HepG2 (cell line): ENCODE measurements around the gene LOX. TPM values are rescaled to one million over a fixed set of nuclear protein-coding genes. Genes with fewer than 3 reads are reported as not detected.

Experiments
- ARID3A ChIP-seq: IDR thresholded peaks from 2 replicates; pipeline ENCODE4 v1.6.1; 2012; ENCODE audit warnings: low read depth, low read length, improper control_type of control experiment
- E2F2 ChIP-seq: sonication (generic); formaldehyde crosslinking; IDR thresholded peaks from 2 replicates; pipeline ENCODE4 v1.4.0; 2020; ENCODE audit warnings: missing genetic modification reagents, borderline replicate concordance
- EHMT2 ChIP-seq: fragments of 200-600 bp; sonication (generic); IDR thresholded peaks from 2 replicates; pipeline ENCODE4 v1.7.0; 2017; ENCODE audit warnings: antibody characterized with exemption, low read depth, low read length, borderline replicate concordance
- EP300 ChIP-seq, 3 experiments: sonication (generic) in 1 of 3; formaldehyde crosslinking in 1 of 3; IDR thresholded peaks; 2 replicates each; pipeline versions ENCODE4 v1.5.1 to v1.6.1; 2011 to 2020; ENCODE audit warnings: low read depth in 2 of 3, low read length in 2 of 3, borderline replicate concordance in 1 of 3, improper control_type of control experiment in 1 of 3, mild to moderate bottlenecking in 1 of 3, missing genetic modification reagents in 1 of 3, moderate library complexity in 1 of 3
- FOXJ3 ChIP-seq: sonication (generic); formaldehyde crosslinking; IDR thresholded peaks from 2 replicates; pipeline ENCODE4 v1.4.0; 2020; ENCODE audit warnings: missing genetic modification reagents, mild to moderate bottlenecking, borderline replicate concordance
- FOXK1 ChIP-seq: sonication (generic); formaldehyde crosslinking; IDR thresholded peaks from 2 replicates; pipeline ENCODE4 v1.4.0; 2020; ENCODE audit warnings: low read depth, missing genetic modification reagents, borderline replicate concordance
- FOXP4 ChIP-seq: sonication (generic); formaldehyde crosslinking; IDR thresholded peaks from 2 replicates; pipeline ENCODE4 v1.4.0; 2020; ENCODE audit warnings: missing genetic modification reagents
- GATAD2A ChIP-seq: IDR thresholded peaks from 2 replicates; pipeline ENCODE4 v1.6.1; 2016
- HHEX ChIP-seq: IDR thresholded peaks from 2 replicates; pipeline ENCODE4 v1.6.1; 2016; ENCODE audit warnings: control low read depth
- HNF4G ChIP-seq, 2 experiments: sonication (generic) in 1 of 2; formaldehyde crosslinking in 1 of 2; IDR thresholded peaks; 2 replicates each; pipeline versions ENCODE4 v1.4.0 to v1.6.1; 2011 to 2020; ENCODE audit warnings: borderline replicate concordance in 2 of 2, low read depth in 2 of 2, mild to moderate bottlenecking in 2 of 2, low read length in 1 of 2, missing genetic modification reagents in 1 of 2, moderate library complexity in 1 of 2
- IRF9 ChIP-seq: sonication (generic); formaldehyde crosslinking; IDR thresholded peaks from 2 replicates; pipeline ENCODE4 v1.8.0; 2022; ENCODE audit warnings: missing genetic modification reagents, mild to moderate bottlenecking, borderline replicate concordance
- NR2C2 ChIP-seq: sonication (generic); formaldehyde crosslinking; IDR thresholded peaks from 2 replicates; pipeline ENCODE4 v1.4.0; 2020; ENCODE audit warnings: missing genetic modification reagents, mild to moderate bottlenecking, moderate library complexity, borderline replicate concordance
- PAXIP1 ChIP-seq: sonication (generic); formaldehyde crosslinking; conservative IDR thresholded peaks from 2 replicates; pipeline ENCODE4 v1.4.0; 2020; ENCODE audit warnings: mild to moderate bottlenecking, missing genetic modification reagents, moderate library complexity
- RCOR2 ChIP-seq: IDR thresholded peaks from 2 replicates; pipeline ENCODE4 v1.6.1; 2016; ENCODE audit warnings: missing biosample characterization, missing genetic modification reagents
- ZNF20 ChIP-seq: sonication (generic); formaldehyde crosslinking; IDR thresholded peaks from 2 replicates; pipeline ENCODE4 v1.4.0; 2020; ENCODE audit warnings: mild to moderate bottlenecking, moderate library complexity, missing genetic modification reagents
- ZNF326 ChIP-seq: sonication (generic); formaldehyde crosslinking; IDR thresholded peaks from 2 replicates; pipeline ENCODE4 v1.4.0; 2020; ENCODE audit warnings: missing genetic modification reagents, borderline replicate concordance
- ZNF331 ChIP-seq: sonication (generic); formaldehyde crosslinking; IDR thresholded peaks from 2 replicates; pipeline ENCODE4 v1.4.0; 2020; ENCODE audit warnings: missing genetic modification reagents
- ZNF350 ChIP-seq: sonication (generic); formaldehyde crosslinking; IDR thresholded peaks from 2 replicates; pipeline ENCODE4 v1.4.0; 2020; ENCODE audit warnings: mild to moderate bottlenecking, low read depth, missing genetic modification reagents, borderline replicate concordance
- ZNF589 ChIP-seq: sonication (generic); formaldehyde crosslinking; conservative IDR thresholded peaks from 2 replicates; pipeline ENCODE4 v1.8.0; 2022; ENCODE audit warnings: mild to moderate bottlenecking, moderate library complexity, missing genetic modification reagents
- polyA plus RNA-seq, 8 experiments: library from polyadenylated mRNA; depleted of rRNA in 3 of 8; stranded (reverse) in 7 of 8; unstranded in 1 of 8; fragments of >200 nt; fragmentation: Illumina TruSeq in 4 of 8; extraction: Trizol in 4 of 8; gene quantifications; 2 replicates each; pipeline versions ENCODE4 v1.2.1 to v1.2.3, GENCODE V29; 2011 to 2016; ENCODE audit warnings: low read depth in 4 of 8, missing spikeins in 1 of 8, mixed read lengths in 1 of 8; ENCODE audit not compliant: insufficient read depth in 1 of 8
- total RNA-seq, 5 experiments: library from RNA; depleted of rRNA; stranded (reverse); fragments of >200 nt; fragmentation: Illumina TruSeq; extraction: Trizol; gene quantifications; 2 replicates each; pipeline ENCODE4 v1.2.3, GENCODE V29; 2016; ENCODE audit warnings: low read depth in 1 of 5

LOX gene
- total and polyA plus RNA-seq, 2 of the 13 experiments (the other 11 are each of a cell fraction or from before 2014, with no cell fraction given): 0.73 to 173 TPM

GRCh38 chr5:122076050-122076461 is 2.0 kb downstream of the LOX start (continued):
- TF ChIP-seq IRF9 (CRISPR knock-in tag): no peak
- TF ChIP-seq FOXP4 (CRISPR knock-in tag): peak; percentile 82
- no peak for TF ChIP-seq ZNF326
- peak; percentile 92 for TF ChIP-seq GATAD2A
- peak; percentile 84 for TF ChIP-seq HHEX (CRISPR knock-in tag)
- peak; percentile 83; the same call in 1 of the 2 replicates for TF ChIP-seq ARID3A
- no peak for TF ChIP-seq ZNF589 (CRISPR knock-in tag)
- peak; percentile 81 for TF ChIP-seq NR2C2 (CRISPR knock-in tag)
- TF ChIP-seq HNF4G (IDR thresholded peaks at IDR 0.05; ENCODE audit: borderline replicate concordance, low read depth, low read length): peak; percentile 63
- no peak for TF ChIP-seq HNF4G (CRISPR knock-in tag; IDR thresholded peaks at IDR 0.05; ENCODE audit: borderline replicate concordance, low read depth)
- TF ChIP-seq PAXIP1 (CRISPR knock-in tag): peak; percentile 59
- peak; percentile 39; the same call in 1 of the 2 replicates for TF ChIP-seq FOXK1 (CRISPR knock-in tag)
- no peak for TF ChIP-seq ZNF350 (CRISPR knock-in tag)
- peak; percentile 65; the same call in 1 of the 2 replicates for TF ChIP-seq RCOR2
- TF ChIP-seq FOXJ3 (CRISPR knock-in tag): peak; percentile 77; the same call in 1 of the 2 replicates
- 0 out of 2 replicates have a peak, but pooled peaks have one; percentile 34 for TF ChIP-seq EHMT2
- TF ChIP-seq EP300 (IDR thresholded peaks at IDR 0.05; ENCODE audit: low read depth in 2 of 2, low read length in 2 of 2): peak; percentile 24 to 88; a peak in 2 of 4 replicates
- peak; percentile 81 for TF ChIP-seq EP300 (CRISPR knock-in tag; IDR thresholded peaks at IDR 0.05; ENCODE audit: borderline replicate concordance)
- TF ChIP-seq ZNF331 (CRISPR knock-in tag): peak; percentile 50; the same call in 1 of the 2 replicates
- no peak for TF ChIP-seq ZNF20 (CRISPR knock-in tag)
- no peak for TF ChIP-seq E2F2
